Stimulated activated CD8-positive, alpha-beta memory T cell treated with anti-CD3 and anti-CD28 coated beads, Interleukin-12 subunit alpha, Interleukin-12 subunit beta, amount 100 ng/mL, for 24 hours (primary cell): ENCODE measurements around the gene CHD3.
"Not testable (repeated sequence)": the region's sequence is repeated elsewhere in the genome, so short reads cannot be mapped to it uniquely, and the experiment has no call there.

Experiments used
- DNase-seq: peaks from one replicate; pipeline ENCODE4 v3.0.0-alpha.2; 2020; ENCODE audit errors: extremely low read depth

Gene CHD3

DNA sequence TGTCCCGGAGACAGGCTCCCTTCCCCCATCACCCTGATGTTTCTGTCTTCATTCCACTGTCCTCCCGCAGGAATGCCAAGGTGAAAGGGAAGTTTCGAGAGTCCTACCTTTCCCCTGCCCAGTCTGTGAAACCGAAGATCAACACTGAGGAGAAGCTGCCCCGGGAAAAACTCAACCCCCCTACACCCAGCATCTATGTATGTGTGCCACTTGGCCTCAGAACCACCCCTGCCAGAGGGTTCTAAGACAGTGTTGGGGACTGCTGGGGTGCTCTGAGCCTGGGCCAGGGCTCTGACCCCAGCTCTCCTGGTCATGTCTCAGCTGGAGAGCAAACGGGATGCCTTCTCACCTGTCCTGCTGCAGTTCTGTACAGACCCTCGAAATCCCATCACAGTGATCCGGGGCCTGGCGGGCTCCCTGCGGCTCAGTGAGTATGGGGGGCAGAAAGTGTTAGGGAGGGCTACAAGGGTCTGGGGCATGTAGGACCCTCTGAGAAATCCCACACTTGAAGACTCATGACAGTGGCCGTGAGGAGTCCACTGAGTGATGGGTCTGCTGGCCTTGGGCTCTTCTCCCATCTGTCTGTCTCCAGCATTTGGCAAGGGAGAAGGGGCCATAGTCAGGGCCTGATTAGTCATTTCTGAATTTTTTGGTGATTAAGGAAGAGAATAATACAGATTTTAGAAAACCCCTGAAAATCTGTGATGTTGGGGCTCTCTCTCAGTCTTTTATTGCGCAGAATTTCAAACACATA, 38.7 kb upstream of the CHD3 start:
- no peak for DNase-seq

GRCh38 chr17:7850701-7851437, 37.7 kb upstream of the CHD3 start:
- DNase-seq = no peak

- DNase-seq = peak; percentile 78
These were observed 36.9 kb upstream of the CHD3 start for GRCh38 chr17:7851438-7852261.

DNA sequence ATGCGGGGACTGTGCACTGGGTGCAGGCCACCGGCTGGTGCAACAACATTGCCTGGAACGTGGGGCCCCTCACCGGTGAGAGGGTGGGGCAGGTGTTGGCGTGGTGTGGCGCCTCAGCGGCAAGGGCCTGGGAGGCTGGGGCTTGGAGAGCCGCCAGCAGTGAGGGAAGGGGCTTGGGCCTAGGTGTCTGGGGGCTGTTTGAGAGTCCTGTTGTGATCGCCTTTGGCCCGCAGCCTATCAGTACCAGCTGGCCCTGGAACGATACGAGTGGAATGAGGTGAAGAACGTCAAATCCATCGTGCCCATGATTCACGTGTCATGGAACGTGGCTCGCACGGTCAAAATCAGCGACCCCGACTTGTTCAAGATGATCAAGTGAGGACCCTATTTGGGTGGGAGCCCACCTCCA, 36.3 kb upstream of the CHD3 start:
- DNase-seq = no peak

GRCh38 chr17:7852919-7853690, 35.5 kb upstream of the CHD3 start:
- no peak for DNase-seq

GRCh38 chr17:7853691-7854038, 34.9 kb upstream of the CHD3 start:
- DNase-seq = no peak

- no peak for DNase-seq
These were observed 34.4 kb upstream of the CHD3 start for GRCh38 chr17:7854078-7854777.

DNA sequence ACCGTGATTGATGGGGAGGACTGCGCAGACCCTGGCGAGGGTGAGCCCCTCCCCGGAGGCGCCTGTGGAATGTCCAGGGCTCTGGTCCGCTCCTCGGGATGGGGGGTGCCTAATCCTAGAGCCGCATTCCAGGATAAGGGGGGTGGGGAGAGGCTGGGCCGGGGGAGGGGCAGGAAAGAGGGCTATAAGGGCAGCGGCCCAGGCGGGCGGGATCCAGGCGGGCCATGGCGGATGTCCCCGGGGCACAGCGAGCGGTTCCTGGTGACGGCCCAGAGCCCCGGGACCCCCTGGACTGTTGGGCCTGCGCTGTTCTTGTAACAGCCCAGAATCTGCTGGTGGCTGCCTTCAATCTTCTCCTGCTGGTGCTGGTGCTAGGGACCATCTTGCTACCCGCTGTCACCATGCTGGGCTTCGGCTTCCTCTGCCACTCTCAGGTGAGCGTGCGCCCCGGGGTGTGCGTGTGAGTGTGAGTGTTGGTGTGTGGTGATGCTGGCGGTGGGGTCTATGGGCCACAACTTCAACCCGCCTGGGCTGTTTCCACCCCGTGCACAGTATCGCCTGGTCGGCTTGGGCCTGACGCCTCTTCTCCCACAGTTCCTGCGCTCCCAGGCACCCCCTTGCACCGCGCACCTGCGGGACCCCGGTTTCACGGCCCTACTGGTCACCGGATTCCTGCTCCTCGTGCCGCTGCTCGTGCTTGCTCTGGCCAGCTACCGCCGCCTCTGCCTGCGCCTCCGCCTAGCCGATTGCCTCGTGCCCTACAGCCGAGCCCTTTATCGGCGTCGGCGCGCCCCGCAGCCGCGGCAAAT, 33.5 kb upstream of the CHD3 start, which contains the start of gene TMEM88:
TMEM88 (plus strand) TSS at position 216 of the 809 bp plus-strand sequence; CDS start at position 225, 9 bp downstream.
- DNase-seq = no peak

DNA sequence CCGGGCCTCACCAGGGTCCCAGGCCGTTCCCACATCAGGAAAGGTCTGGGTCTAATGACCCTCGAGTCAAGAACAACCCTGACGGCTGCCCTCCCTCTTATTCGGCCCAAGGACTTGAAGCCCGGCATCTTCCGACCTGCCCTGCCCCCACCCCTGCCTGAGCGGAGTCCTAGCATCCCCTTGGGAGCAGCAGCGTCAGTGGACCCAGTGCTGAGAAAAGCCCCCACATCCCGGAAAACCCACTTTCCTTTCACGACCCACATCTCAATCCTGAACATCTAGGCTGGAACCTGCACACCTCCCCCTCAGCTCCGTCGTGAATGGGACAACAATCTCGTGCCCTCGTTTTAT, 33.0 kb upstream of the CHD3 start:
- no peak for DNase-seq

GRCh38 chr17:7856011-7856810, 32.4 kb upstream of the CHD3 start:
- no peak for DNase-seq

DNA sequence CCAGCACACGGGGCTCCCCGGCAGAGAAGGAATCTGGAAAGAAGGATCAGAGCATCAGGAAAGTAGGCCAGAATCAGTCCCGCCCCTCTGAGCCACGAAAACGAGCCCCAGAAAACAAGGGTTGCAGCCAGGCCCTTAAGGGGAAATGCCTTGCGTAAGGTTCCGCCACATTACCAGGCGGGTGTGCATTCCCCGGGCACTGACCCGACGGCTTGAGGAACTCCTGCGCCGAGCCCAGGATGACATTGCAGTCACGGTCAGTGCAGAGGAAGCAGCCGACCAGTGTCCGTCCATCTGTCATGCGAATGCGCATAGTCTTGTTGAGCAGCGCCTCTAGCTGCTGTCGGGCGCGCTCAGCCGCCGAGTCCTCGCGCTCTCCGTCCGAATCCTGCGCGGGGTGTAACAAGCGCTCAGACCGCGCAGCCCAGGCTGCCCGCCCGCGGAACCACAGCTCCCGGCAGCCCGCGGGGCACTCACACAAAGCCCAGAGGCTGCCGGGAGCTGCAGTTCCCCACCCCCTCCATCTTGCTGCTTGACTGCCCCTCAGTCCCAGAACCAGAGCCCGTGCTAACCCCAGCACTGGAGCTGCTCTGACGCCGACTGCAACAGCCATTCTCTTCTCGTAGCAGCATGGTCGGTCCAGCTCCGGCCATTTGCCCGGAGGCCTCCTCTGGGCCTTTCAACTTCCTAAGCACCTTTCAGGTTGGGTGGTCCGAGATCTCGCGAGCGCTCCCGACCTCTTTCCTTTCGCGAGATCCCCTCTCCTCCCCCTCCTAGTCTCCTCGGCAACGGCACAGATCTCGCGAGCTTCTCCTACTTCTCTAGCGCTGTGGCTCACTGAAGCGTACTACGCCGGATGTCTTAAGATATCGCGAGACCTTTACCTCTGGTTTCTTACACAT, 31.5 kb upstream of the CHD3 start, which contains the start of gene NAA38:
NAA38 (minus strand) TSS at position 749 of the 902 bp plus-strand sequence; CDS start at position 653, 96 bp downstream.
- DNase-seq = peak; percentile 85

GRCh38 chr17:7857713-7858521, 30.7 kb upstream of the CHD3 start, which contains the start of gene CYB5D1:
CYB5D1 (plus strand) TSS chr17:7858003; CDS start chr17:7858135, 132 bp downstream.
- DNase-seq = peak; percentile 64

GRCh38 chr17:7858522-7858810, 30.1 kb upstream of the CHD3 start:
- DNase-seq = no peak

- no peak for DNase-seq
These were observed 29.6 kb upstream of the CHD3 start for GRCh38 chr17:7859028-7859427.

DNA sequence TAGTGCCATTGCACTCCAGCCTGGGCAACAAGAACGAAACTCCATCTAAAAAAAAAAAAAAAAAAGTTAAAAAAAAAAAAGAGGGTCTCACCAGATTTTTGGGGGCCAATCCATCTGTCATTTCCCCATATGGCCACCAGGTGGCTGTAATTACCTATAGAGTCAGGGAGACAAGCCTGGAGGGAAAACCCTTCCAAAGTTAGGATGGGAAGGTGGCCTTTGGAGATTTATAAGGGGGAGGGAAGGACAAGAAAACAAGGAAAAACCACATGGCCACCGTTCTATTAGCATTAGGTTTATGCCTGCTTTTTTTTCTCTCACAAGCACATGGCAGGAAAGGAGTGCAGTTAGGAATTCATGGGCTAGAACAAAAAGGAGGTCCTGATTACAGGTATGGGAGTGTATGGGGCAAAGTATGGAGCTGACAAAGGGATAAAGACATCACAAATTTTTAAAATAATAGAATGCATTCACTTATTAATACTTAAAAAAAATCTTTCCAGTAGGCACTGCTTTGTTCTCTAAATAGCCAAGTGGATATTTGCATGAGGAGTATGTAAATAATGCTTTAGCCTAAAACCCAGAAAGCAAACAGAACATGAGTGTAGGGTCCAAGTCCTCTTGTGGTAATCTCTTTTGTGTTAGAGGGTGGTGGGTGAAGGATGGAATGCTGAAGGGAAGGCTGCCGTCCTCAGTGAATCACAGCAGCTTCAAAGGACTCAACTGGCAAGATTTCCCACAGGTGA, 25.7 kb upstream of the CHD3 start:
- no peak for DNase-seq

DNA sequence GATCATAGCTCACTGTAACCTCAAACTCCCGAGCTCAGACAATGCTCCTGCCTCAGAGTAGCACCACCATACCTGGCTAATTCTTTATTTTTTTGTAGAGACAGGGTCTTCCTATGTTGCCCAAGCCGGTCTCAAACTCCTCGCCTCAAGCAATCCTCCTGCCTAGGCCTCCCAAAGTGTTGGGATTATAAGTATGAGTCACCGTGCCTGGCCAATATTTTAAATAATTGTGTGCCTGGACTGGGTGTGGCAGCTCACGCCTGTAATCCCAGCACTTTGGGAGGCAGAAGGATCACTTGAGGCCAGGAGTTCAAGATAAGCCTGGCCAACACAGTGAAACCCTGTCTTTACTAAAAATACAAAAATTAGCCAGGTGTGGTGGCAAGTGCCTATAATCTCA, 24.2 kb upstream of the CHD3 start:
- not testable (repeated sequence) for DNase-seq
